Heart left ventricle (tissue), 13 donors: ENCODE measurements around the gene CCDC33.

Source experiments
- CTCF ChIP-seq, 12 donors: fragments of 200-600 bp; sonication (generic) in 4 of 12; IDR thresholded peaks; one replicate each; pipeline versions ENCODE4 v1.5.0 to v1.8.0; 2018 to 2022; ENCODE audit warnings: antibody characterized with exemption in 12 of 12, mild to moderate bottlenecking in 5 of 12
- POLR2A ChIP-seq, 2 donors: fragments of 450-650 bp; IDR thresholded peaks; one replicate each; pipeline ENCODE4 v1.6.1; 2017; ENCODE audit warnings: antibody characterized with exemption in 2 of 2, mild to moderate bottlenecking in 2 of 2, moderate library complexity in 2 of 2
- donor health status: ischemic (EF 13 %, LVEDD 7.1; RV severe dilation, severe dysfunction).
- donor health status: DM: no; HTN: yes; CAD: no.
- donor health status: DM: no; HTN: no; CAD: no.
- donor health status: ischemic (EF 25% LVEDD 6.9; RV normal size, moderate dysfunction).
- donor health status: ischemic (EF 25% LVEDD 5.7; RV mildly dilated, moderate dysfunction).
- donor health status: ischemic (EF 35%, LVEDD 5.7; RV mildly dilated, moderate dysfunction).
- donor health status: nonischemic (EF 11% LVEDD 7.7; RV severe dilation, severe dysfunction).
- donor health status: DM: yes; HTN: yes; CAD: no.
- donor health status: PGD.
- donor health status: ischemic (EF 29% LVEDD 5.4; RV normal size, mild dysfunction).
- donor health status: nonischemic (EF 23%, LVEDD 6.1; RV moderate dilation, normal function).

GRCh38 chr15:74376226-74376625, 140.1 kb downstream of the CCDC33 start:
- TF ChIP-seq CTCF (IDR thresholded peaks at IDR 0.05) (no peak), POLR2A (IDR thresholded peaks at IDR 0.05) (no peak)
